ENCODE data around the gene ARHGAP31.
A peak's percentile ranks its signal among the peaks of the same experiment; 100 is the strongest.
"Not testable (repeated sequence)": the region's sequence is repeated elsewhere in the genome, so short reads cannot be mapped to it uniquely, and the experiment has no call there.

Gene ARHGAP31

DNA sequence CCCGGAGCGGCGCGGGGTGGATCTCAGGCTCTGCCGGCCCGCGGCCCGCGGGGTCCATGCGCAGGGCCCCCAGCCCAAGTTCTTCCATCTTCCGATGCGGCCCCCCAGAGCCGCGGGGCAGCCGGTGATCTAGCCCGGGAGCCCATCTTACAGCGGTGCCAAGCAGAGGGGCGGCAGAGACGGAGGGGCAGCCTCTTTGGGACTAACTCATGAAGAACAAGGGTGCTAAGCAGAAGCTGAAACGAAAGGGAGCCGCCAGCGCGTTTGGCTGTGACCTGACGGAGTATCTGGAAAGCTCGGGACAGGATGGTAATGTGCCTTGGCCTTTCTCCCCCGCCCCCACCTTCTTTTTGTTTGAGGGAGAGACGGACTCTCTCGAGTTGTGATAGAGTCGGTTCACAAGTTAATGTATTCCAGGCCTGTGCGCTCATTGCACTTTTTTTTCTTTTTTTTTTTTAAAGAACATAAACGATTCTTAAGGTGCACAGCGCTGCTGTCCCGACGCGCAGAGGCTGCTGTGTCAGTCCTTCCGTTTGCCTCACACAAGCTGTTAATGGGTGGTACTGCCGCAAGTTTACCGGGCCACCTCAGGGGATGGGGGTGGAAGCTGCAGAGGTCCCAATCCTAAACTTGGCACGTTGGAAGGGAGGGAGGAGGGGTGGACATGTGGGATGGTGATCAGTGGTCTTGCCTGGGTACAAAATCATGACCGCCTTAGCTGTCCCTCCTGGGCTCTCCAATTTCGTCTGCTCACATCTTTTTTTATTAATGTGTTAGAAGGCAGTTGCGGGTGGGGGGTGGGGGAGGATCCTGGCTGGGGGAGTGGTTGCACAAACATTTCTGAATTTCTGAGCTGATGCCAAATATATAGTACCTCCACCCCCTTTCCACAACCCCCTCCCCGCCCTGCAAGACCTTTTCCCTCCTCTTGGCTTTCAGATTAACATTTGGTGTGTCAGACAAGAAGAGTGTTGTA is 801 bp downstream of the ARHGAP31 start:
- DNase-seq (ENCODE audit: low read depth) = peak; percentile 24

DNA sequence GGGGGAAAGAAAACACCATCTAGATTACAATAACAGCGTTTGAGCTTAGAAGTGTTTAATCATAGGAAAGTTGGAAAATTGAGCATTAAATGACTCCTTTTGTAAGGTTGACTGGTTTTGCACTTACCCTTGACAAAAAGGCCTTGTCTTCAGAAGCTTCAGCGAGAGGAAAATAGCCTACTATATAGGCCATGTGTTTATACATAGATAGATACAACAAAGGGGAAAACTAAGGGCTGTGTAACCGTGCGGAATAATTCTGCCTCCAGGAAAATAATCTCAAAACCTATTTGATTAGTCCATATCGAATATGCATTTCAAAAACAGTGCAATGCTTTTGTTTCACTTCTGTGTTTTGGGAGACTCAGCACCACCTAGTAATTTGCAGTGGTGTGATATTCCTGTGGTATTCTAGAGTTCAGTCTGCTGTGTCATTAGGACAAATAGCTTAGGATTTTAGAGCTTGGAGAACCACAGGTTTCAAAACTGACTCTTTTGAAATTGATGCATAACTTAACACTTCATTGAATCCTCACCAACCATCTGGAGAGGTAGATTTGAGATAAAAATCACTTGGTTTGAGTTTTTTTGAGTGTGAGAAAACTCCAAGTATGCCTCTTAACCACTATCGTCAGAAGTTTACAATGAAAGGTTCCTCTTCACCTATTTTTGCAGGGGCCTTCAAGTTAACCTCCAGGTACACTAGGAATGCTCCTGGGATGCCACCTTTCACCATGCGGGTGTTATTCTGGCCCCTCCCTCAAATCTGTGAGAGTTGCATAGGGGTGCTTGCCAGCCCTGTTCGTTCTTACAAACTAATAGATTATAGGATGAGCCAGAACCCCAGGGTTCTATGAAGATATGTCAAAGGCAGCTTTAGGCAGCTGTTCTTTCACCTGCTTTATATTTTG is 1.9 kb downstream of the ARHGAP31 start:
- DNase-seq (ENCODE audit: low read depth) = no peak

DNA sequence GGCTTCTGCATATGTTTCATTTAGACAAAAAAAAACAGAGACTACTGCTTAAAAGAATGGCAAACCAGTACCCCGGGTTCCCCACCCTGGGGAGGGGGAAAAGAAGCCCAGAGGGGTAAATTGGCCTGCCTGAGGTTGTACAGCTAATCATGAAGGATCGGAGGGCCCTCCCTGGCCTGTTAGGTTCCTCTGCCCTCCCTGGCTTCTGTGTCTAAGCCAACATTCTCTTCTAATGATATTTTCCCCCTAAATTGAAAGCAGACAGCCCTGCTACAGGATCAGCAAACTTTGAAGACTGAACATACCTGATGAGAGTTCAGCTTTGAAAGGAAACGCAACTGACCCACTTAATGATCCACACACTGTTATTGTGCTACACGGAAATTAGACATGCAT is 2.5 kb downstream of the ARHGAP31 start:
- no peak for DNase-seq (ENCODE audit: low read depth)

DNA sequence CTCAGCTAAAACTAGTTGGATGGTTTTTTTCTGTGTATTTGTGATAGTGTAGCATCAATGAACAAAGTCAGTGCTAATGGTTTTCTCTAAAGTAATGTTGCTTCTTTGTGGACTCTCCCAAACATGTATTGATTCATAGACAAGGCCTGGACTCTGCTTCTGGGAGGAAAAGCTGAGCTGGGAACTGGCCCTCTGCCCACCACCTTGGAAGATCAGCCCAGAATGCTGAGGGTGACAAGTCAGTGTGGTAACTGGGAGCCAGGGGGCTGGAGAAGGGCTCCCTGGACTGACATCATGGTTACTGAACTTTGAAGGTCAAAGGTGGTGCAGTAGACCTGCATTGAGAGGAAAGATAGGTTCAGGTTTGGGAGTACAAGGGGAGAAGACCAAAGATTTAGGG is 3.0 kb downstream of the ARHGAP31 start:
- no peak for DNase-seq (ENCODE audit: low read depth)

DNA sequence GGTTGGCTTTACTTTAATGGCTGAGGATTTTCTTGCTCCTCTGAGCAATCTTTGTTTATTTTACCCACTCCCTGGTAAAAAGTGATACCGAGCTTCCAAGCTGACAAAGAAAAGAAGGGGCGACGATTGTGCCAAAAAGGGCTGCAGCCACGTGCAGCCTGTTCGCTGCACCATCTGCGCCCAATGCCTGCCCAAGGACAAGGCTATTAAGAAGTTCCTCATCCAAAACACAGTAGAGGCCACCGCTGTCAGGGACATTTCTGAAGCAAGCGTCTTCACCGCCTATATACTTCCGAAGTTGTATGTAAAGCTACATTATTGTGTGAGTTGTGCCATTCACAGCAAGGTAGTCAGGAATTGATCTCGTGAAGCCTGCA is 4.4 kb downstream of the ARHGAP31 start:
- no peak for DNase-seq (ENCODE audit: low read depth)

DNA sequence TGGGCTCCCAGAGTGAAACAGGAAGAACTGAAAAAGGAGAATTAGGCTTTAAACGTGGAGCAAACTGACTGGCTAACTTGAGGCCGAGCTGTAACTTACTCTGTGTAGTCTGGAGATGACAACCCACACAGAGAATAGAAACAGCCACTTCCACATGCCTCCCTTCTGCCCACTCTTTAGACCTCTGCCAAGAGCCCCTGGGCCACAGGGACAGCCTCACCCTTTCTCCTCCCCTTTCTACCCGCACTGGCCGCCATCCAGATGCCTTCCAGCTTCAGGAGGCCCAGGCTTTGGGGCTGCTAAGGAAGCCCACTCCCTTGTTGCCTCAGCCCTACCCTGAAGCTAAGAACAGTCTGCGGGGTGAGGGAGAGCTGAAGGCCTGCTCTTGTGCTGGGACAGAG is 6.8 kb downstream of the ARHGAP31 start:
- no peak for DNase-seq (ENCODE audit: low read depth)

DNA sequence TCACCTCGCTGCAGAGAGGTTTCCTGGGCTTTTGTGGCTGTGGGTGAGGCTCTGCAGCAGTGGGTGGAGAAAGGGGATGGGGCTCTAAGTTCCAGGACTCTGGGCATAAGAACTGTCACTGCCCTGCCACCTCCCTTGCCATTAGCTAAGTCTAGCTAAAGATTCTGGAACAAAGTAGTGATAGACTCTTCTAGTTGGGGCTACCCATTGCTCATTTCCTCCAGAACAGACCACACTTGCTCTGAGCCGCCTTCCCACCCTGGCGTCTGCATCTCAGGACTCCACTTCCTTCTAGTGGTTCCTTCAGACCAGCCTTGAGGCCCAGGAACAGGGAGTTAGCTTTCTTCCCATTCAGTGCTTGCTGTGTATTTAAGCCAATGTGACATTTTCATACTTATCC is 7.5 kb downstream of the ARHGAP31 start:
- DNase-seq (ENCODE audit: low read depth) = no peak

DNA sequence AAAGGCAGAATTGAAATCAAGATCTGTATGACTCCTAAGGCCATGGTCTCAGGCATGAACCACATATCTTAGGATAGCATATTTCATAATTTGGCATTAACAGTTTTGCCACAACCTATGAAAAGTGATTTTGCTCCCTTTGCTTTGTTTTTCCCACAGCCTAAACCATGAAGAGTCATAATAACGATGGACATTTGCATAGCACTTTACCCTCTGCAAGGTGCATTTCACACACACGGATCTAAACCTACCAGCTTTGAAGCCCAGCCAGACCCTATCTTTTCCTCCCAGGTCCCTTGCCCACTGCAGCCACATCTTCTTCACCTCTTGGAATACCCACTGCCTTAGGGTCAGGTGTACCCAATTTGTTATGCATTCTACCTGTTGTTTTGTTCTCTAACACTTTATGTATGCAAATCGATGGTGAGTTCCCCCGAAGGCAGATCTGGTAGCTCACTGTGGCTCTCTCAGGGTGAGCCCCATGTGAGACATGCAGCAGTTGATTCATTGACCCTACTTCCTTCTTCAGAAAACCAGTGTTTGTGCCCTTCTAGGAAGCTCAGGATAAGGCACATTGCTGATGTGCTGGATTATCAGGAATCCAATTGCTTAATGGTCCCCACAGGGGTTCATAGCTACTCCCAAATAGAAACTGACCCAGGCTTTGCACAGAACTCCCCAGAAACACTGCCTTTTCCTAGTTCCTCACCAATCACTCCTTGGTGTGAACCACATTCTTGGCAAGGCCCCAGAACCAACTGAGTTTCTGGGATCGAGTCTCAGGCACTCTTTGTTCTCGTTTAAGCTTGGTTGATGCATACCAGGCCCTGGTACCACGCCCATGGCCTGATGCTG is 8.7 kb downstream of the ARHGAP31 start:
- DNase-seq (ENCODE audit: low read depth) = no peak

DNA sequence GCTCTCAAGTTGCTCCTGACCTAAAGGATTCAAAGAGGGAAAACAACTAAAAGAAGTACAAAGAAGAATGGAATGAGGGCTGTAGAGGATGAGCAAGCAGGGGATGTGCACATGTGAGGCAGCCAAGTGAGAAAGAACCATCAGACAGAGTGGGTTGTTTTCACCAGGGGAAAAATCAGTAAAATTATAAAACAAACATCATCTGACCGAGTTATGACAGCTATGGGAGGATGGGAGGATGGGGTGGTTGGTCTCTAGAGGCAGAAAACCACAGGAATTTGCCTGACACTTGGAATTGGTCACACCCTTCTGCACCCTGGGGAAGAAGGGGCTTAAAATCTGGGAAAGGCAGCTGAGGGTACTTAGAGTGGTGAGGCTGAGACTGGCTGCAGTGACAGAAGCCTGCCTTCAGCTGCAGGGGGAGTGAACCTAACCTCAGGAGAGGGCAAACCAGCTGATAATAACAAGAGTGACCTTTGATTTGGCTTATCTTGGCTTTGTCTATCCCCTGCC is 10.1 kb downstream of the ARHGAP31 start:
- DNase-seq (ENCODE audit: low read depth) = no peak

DNA sequence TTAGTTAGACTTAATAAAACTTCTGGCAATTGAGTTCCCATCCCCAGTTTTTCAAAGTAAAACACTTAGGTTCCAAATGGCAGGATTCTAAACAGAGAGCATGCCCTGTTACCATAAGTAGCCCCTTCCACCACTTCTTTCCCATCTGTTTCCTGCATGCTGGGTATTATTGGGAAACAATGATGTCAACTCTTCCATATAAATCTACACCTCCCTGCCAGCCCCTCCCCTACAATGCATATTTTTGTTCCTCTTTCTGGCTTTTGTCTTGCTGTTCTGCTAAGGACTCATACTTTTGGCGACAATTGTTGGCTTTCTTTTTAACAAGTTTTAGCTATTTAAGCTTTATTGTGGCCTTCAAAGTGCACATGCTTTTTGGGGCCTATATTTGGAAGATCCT is 11.1 kb downstream of the ARHGAP31 start:
- no peak for DNase-seq (ENCODE audit: low read depth)

DNA sequence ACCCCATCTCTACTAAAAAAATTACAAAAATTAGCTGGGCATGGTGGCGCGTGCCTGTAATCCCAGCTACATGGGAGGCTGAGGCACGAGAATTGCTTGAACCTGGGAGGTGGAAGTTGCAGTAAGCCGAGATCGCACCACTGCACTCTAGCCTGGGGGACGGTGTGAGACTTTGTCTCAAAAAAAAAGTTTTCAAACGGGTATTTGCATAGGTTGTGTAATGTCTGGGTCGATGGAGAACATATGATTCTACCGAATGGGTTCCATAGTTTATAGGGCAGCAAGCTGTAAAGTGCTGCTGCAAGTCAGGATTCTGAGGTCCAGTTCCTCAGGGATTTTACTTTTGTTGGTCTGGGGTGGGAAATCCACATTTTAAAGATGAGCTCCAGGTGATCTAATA is 12.2 kb downstream of the ARHGAP31 start:
- DNase-seq (ENCODE audit: low read depth) = not testable (repeated sequence)

DNA sequence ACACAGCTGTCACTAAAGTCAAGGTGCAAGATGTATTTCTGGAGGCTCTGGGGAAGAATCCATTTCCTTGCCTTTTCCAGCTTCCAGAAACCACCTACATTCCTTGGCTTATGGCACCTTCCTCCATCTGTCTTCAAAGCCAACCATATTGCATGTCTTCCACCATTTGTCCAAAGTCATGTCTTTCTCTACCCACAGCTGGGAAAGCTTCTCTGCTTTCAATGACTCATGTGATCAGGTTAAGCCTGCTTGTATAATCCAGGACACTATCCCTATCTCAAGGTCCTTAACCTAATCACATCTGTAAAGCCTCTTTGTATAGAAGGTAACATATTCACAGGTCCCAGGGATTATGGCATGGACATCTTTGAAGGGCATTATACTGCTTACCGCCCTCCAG is 14.2 kb downstream of the ARHGAP31 start:
- DNase-seq (ENCODE audit: low read depth) = no peak

DNA sequence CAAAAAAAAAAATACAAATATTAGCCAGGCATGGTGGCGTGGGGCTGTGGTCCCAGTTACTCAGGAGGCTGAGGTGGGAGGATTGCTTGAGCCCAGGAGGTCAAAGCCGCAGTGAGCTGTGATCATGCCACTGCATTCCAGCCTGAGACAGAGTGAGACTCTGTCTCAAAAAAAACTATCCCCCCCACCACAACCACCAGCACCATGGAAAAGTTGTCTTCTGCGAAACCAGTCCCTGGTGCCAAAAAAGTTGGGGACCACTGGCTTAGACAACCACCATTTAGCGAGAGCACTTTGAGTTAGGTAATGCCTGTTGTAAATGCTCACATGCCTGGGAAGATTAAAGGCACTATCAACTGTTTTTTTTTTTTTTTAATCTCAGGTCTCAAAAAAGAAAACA is 15.4 kb downstream of the ARHGAP31 start:
- DNase-seq (ENCODE audit: low read depth) = no peak

DNA sequence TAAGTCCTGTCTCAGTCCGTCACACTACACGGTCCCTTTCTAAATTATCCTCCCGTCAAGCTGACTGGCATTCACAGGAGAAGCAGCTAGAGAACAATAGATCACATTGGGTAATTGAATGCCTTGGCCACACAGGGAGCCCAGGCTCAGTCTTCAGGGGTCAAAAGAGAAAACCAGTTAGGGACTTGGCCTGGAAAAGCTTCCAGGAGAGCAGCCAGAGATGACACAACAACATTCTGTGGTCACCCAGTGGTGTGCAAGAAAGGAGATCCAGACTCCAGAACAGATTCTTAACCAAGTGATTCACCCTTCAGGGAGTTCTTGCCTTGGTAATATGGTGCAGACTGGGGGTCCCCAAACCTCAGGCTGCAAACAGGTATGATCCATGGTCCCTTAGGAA is 15.9 kb downstream of the ARHGAP31 start:
- no peak for DNase-seq (ENCODE audit: low read depth)

DNA sequence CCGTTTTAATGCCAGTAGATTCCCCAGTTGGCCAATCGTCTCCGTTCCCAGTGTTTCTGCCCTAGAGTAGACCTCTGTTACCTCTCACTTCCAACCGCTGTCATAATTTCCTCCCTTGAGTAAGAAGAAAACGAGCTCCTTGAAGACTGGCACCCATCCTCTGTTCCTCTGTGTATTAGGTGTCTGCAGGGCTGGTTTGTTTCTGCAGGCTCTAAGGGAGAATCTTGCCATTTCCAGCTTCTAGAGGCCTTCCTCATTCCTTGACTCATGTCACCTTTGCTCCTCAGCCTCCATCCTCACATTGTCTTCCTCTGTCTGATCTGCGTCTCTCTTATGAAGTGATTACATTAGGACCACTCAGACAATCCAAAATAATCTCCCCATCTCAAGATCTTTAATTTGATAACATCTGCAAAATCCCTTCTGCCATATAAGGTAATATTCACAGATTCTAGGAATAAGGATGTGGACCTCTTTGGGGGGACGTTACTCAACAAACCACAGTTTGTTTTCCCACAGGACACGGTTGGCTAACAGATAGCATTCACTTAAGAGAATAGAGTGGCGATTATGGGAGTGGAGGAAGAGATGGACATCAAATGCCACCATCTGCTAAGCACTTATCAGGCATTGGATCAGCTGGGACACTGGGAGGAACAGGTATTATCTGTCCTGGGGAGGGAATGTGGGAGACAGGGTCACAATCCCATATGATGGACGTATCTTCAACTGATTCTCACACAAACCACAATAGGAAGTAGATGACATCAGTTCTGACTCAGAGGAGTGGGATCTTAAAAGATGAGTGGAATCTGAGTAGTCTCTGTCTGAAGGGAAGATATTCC is 17.1 kb downstream of the ARHGAP31 start:
- no peak for DNase-seq (ENCODE audit: low read depth)

DNA sequence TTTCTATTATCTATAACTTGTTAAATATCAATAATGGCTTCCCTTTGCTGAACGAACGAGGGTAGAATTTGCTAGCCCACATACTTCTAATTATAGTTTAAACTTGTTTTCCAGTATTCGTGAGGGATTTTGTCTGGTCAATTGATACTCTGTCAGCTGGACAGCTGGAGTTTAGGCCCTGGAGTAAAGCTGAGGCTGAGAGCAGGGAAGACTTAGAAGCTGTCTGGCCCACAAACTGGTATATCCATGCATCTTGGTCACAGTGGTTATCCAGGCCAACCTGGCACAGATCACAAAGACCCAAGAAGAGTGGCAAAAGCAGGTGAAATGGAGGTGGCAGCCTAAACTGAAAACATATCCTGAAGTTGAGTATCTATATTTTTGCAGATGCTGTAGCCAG is 19.3 kb downstream of the ARHGAP31 start:
- DNase-seq (ENCODE audit: low read depth) = no peak

DNA sequence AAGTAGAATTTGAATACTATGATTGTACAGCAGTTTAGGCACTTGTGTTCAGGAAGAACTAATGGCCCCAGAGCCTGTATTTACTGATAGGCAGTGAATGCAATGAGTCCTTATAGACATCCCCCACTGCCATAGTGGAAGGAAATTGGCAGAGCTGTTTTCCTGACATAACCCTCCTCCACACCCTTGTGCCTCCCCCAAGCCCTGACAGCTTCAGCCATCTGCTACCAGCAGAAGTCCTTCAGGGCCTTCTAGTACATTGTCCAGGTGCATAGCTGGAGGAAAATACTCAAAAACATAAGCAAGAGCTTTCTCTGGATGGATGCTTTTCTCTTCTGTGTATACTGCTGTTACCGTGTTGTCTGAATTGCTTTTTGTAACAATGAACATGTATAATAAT is 20.6 kb downstream of the ARHGAP31 start:
- DNase-seq (ENCODE audit: low read depth) = no peak

DNA sequence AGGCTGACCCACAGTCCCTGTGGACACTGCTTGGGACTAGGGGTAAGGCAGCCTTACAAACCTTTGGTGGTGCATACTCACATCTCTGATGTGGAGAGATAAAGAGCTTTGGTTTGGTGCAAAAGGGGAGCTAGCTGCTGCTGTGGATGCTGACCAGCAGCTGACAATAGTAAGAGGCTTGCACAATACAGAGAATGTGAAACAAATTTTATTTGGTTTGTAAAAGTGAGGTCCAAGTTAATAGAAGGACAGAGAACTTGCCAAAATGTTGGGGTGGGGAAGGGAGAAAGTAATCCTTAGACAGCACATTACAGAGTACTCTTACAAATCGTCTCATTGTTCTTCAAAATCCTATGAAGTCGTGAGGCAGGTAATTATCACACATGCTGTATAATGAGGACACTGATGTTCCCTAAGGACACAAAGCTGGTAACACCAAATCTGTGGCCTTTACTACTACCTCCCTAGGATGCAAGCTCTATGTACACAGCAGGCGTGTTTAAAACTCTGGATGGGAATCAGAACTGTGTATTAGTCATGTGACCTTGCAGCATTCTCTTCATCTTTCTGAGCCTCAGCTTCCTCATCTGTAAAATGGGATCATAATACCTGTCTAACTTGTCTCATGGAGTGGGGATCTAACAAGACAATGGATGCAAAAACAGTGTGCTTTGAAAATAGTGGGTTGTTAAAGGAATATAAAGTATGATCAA is 21.6 kb downstream of the ARHGAP31 start:
- DNase-seq (ENCODE audit: low read depth) = no peak

DNA sequence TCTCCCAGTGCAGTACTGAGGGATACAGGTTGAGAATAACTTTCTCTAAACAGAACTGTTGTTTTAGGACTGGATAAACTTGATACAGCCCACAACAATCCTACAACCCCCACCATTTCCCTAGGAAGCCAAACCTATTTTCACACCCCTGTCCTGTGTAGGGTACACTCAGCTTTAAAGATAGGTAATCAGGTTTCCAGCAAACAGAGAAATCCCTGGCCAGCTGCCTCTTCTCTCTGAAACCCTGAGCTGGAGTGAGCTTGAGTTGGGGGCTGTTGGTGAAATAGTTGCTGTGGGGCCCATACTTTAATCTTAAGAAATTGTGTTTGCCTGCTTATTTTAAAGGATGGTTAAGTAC is 22.1 kb downstream of the ARHGAP31 start:
- DNase-seq (ENCODE audit: low read depth) = no peak

DNA sequence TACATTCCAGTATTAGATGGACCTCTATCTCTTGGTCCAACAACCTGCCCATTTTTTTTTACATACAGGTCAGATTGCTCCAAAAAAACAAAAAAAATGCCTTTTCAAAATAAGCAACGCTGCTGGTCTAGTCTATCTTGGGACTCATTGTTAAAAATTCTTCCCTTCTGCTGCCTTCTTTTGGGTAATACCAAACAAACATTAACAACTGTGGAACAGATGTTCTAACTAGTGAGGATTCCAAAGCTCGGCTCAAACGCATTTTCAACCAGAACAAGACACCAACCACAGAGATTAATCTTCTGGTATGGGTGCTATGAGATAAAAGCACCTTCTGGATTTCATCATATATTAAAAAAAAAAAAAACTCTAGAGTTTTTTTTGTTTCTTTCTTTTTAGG is 24.7 kb downstream of the ARHGAP31 start:
- DNase-seq (ENCODE audit: low read depth) = no peak

All from stimulated activated CD8-positive, alpha-beta memory T cell treated with anti-CD3 and anti-CD28 coated beads, Interleukin-7, amount 100 ng/mL, for 24 hours (primary cell).